Vagina (tissue), 2 donors: ENCODE results near the gene SYT13.

Experiments
- POLR2A ChIP-seq, 2 donors: fragments of 450-650 bp; IDR thresholded peaks; one replicate each; pipeline ENCODE4 v1.6.1; 2017; ENCODE audit warnings: antibody characterized with exemption in 2 of 2, mild to moderate bottlenecking in 2 of 2, moderate library complexity in 2 of 2
- TF ChIP-seq, protein P1 (sequence below), 3 experiments: fragments of 450-650 bp in 2 of 3; fragments of 200-600 bp in 1 of 3; sonication (generic) in 1 of 3; IDR thresholded peaks; one replicate each; pipeline ENCODE4 v1.5.1; 2017 to 2019; ENCODE audit warnings: antibody characterized with exemption in 3 of 3, mild to moderate bottlenecking in 2 of 3, moderate library complexity in 2 of 3

DNA sequence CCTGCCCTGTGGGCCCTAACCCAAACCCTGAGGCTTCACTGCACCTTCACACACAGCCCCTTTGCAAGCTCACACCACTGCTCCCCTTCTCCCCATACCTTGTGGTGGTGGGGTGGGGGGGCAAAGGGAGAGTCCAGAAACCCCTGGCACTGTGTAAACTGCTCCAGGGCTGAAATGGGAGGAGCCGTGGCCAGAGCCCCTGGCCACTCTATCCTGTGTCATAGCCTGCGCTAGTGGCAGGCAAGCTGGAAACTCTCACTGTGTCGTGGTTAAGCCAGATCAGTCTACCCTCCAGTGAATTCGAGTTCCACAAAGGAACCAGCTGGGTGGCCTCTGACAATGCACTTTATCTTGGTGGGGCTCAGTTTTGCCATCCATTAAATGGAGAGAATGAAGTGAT is 8.4 kb upstream of the SYT13 start:
- TF ChIP-seq, protein P1, sequence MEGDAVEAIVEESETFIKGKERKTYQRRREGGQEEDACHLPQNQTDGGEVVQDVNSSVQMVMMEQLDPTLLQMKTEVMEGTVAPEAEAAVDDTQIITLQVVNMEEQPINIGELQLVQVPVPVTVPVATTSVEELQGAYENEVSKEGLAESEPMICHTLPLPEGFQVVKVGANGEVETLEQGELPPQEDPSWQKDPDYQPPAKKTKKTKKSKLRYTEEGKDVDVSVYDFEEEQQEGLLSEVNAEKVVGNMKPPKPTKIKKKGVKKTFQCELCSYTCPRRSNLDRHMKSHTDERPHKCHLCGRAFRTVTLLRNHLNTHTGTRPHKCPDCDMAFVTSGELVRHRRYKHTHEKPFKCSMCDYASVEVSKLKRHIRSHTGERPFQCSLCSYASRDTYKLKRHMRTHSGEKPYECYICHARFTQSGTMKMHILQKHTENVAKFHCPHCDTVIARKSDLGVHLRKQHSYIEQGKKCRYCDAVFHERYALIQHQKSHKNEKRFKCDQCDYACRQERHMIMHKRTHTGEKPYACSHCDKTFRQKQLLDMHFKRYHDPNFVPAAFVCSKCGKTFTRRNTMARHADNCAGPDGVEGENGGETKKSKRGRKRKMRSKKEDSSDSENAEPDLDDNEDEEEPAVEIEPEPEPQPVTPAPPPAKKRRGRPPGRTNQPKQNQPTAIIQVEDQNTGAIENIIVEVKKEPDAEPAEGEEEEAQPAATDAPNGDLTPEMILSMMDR (IDR thresholded peaks at IDR 0.05): no peak
- no peak for TF ChIP-seq POLR2A (IDR thresholded peaks at IDR 0.05)
